ENCODE measurements around the gene KRT32.

Gene KRT32

DNA sequence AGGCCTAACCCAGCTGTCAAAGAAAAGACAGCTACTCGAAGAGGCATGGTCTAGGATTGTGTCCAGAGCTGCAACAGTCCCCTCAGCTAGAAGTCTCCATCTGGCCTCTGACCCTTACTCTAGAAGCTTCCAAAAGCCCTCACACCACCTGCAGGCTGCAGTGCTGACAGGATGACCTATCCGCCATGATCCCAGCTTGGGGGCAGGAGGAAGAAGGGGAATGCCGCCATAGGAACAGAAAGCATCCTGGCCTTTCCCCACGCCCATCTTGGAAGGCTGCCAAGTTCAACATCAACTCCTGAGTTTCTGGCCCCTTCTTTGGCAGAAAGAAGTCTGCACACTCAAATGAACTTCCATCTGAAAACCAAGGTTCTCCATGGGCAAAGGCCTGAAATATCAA is 25.6 kb upstream of the KRT32 start:
- no peak for DNase-seq (ENCODE audit: low read depth in 2 of 2)

- no peak for DNase-seq (ENCODE audit: low read depth in 2 of 2)
Measured at GRCh38 chr17:41492351-41492750, 25.2 kb upstream of the KRT32 start.

GRCh38 chr17:41491476-41491875 is 24.3 kb upstream of the KRT32 start:
- DNase-seq (ENCODE audit: low read depth in 2 of 2), result no peak

DNA sequence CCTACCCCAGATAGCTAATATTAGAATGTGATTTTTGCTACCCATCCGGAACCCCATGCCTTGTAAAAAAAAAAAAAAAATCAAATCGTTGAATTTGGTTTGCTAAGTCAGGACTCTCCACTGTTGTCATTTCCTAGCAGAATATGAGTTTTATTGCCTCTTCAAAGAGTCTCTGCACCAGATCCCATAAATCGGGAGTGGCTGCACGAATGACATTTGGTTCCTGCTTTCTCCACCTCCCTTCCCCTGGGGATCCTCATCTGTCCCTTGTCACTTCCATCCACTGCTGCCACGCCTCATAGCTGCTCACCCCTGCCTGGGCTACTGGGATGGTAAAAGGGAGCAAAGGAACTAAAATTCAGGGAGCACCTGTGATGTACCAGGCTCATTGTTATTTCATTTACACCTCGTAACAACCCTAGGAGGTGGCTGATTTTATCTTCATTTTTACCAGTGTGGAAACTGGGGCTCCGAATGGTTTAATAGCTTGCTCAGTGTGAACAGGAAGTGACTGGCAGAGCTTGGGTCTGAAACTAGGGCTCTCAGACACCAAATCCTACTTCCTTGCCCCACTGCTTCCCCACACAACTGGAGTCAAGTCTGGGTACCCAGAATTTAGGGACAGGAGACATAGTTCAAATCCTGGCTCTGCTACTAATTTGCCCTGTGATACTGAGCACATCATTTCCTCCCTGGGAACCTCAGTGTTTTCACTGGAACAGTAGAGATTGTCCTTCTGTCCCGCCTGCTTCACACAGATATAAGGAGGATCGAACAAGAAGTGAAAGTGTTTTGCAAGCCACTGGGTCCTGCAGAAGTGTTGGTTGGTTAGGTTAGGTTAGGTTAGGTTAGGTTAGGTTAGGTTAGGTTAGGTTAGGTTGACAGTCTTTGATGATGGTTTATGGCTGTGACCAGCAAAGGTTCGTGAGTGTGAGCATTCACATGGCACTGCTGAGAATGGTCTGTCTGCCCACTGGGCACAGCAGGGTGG is 23.1 kb upstream of the KRT32 start:
- DNase-seq (ENCODE audit: low read depth in 2 of 2), result no peak

- DNase-seq (ENCODE audit: low read depth in 2 of 2), result no peak
Measured at GRCh38 chr17:41489531-41489930, 22.3 kb upstream of the KRT32 start, which contains the start of gene KRT36. KRT36 (minus strand) TSS chr17:41489910; CDS start chr17:41489864, 46 bp downstream.

DNA sequence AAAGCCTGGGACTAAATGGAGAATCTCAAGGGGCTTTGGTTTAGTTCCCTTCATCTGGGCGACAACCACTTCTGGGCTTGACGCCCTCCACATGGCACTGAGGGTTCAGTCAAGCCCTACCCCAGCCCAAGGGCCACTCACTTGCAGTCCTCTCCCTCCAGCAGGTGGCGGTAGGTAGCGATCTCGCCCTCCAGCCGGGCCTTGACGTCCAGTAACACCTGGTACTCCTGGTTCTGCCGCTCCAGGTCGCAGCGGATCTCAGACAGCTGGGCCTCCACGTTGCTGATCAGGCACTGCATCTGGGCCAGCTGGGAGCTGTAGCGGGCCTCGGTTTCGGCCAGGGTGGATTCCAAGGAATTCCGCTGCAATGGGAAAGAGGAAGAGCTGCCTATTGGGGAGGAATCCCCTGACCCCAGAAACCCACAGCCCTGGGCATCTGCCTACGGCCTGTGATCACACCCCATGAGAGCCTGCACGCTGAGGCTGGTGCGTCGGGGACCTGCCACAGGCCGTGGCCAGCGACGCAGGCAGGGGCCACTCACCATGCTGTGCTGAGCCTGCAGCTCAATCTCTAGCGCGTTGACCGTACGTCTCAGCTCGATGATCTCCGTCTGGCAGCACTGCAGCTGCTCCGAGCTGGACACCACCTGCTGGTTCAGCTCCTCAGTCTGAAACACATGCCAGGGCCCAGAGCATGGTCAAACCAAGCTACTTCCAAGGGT is 19.8 kb upstream of the KRT32 start:
- DNase-seq (ENCODE audit: low read depth in 2 of 2), result no peak

- DNase-seq (ENCODE audit: low read depth in 2 of 2), result no peak
Measured at GRCh38 chr17:41486316-41486715, 19.1 kb upstream of the KRT32 start.

GRCh38 chr17:41484920-41485904 is 18.0 kb upstream of the KRT32 start:
- DNase-seq (ENCODE audit: low read depth in 2 of 2), result no peak

- no peak for DNase-seq (ENCODE audit: low read depth in 2 of 2)
Measured at GRCh38 chr17:41483991-41484826, 17.0 kb upstream of the KRT32 start.

GRCh38 chr17:41483531-41483930 is 16.3 kb upstream of the KRT32 start:
- no peak for DNase-seq (ENCODE audit: low read depth in 2 of 2)

DNA sequence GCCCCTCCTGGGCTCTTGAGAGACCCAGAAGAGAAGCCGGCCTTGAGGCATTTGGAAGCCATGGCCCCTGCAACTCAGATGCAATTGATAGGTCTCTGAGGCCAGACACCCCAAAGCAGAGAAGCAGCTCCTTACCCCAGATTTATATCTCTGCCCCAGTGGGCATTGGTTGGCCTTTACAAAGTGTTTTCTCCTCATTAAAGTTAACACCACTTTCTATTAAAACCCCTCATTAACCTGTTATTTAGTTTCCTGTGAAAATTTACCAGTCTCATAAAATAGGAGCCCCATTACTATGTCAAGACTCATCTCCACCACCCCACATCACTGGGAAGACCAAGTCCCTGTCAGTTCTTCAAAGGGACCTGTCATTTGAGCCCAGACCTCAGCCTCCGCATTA is 13.8 kb upstream of the KRT32 start, which contains the start of gene KRT35:
Gene KRT35 (minus strand): TSS at position 116 of the 400 bp plus-strand sequence. CDS start 54 bp downstream, at position 62.
- no peak for DNase-seq (ENCODE audit: low read depth in 2 of 2)

- no peak for DNase-seq (ENCODE audit: low read depth in 2 of 2)
Measured at GRCh38 chr17:41480581-41480980, 13.4 kb upstream of the KRT32 start.

DNA sequence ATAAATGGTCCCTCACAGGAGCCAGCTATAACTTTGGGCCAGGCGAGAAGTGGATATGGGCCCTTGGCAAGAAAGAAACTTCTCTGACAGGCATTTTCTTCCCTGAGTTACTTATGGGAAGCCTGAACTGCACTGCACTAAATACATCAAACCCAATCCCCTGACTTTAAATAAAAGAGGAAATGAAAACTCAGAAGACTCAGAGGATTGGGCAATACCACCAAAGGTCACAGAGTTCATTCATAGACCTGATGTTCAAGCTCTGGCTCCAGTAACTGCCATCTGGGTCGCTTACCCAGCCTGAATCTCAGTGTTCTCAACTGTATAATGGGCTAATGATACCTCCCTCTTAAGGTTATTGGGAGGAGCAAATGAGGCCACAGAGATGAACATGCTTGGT is 12.9 kb upstream of the KRT32 start:
- no peak for DNase-seq (ENCODE audit: low read depth in 2 of 2)

GRCh38 chr17:41478237-41478636 is 11.1 kb upstream of the KRT32 start:
- no peak for DNase-seq (ENCODE audit: low read depth in 2 of 2)

- DNase-seq (ENCODE audit: low read depth in 2 of 2), result no peak
Measured at GRCh38 chr17:41476866-41477815, 10.0 kb upstream of the KRT32 start.

DNA sequence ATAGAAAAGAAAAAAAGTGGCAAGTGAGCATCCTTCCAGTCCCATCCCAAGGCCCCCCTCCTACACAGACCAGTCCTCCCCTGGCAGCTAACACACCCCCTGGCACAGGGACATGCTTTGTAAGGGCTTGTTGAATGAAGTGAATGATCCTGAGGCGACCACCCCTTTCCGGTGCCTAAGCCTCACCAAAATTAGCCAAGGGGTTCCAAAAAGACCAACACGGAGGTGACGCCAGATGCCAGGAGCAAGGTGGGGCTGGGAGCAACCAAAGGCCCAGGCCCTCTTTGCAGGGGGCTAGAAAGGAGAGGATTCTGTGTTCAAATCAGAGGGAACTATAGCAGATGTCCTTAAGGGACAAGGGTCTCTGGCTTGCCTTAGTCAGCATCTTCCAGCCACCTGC is 8.2 kb upstream of the KRT32 start:
- no peak for DNase-seq (ENCODE audit: low read depth in 2 of 2)

GRCh38 chr17:41474863-41475262 is 7.7 kb upstream of the KRT32 start:
- no peak for DNase-seq (ENCODE audit: low read depth in 2 of 2)

DNA sequence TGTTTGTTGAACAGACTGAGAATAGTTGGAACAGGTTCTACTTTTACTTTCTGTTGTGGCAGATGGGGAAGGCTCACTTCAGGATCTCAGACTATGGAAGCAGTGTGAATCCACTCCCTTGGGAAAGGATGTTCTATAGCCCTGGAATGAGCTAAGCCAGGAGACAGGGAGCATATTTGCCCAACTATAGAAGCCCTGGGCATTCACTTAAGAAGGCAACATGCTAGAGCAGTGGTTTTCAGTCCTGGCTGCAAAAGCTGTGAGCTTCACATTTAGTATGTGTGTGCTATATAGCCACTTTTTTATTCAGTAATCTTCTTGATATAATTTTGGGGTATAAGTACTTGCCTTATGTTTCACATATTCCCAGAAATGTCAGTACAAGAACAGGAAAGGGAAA is 1.2 kb upstream of the KRT32 start:
- no peak for DNase-seq (ENCODE audit: low read depth in 2 of 2)

DNA sequence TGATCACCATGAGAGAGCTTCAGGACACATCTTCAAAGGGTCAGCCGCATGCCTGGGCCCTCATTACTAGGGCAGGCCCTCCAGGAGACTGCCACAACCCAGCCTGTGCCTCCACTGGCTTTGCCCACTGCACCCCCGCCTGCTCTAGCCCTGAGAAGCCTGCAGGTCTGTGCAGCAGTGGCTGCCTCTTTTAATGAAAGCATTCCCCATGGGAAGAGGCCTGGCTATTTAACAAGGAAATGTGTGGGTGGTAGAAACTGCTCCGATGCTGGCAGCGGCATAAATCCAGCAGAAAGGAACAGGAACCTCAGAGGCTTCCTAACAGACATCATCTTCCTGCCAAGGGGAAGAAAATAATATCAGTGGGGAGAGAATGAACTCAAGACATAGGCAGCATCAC is 375 bp upstream of the KRT32 start:
- DNase-seq (ENCODE audit: low read depth in 2 of 2), result no peak
